Ishikawa (cell line): ENCODE results near the gene ROPN1.

Source experiments
- CEBPB ChIP-seq: IDR thresholded peaks from 2 replicates; pipeline ENCODE4 v1.6.1; 2012
- CREB1 ChIP-seq: IDR thresholded peaks from 2 replicates; pipeline ENCODE4 v1.6.1; 2012; ENCODE audit warnings: low read depth
- EGR1 ChIP-seq: IDR thresholded peaks from 2 replicates; pipeline ENCODE4 v1.6.1; 2012
- EP300 ChIP-seq: IDR thresholded peaks from 2 replicates; pipeline ENCODE4 v1.6.1; 2012; ENCODE audit warnings: borderline replicate concordance
- FOXM1 ChIP-seq: IDR thresholded peaks from 2 replicates; pipeline ENCODE4 v1.6.1; 2012; ENCODE audit warnings: low read depth, borderline replicate concordance
- NFIC ChIP-seq: IDR thresholded peaks from 2 replicates; pipeline ENCODE4 v1.6.1; 2012
- RAD21 ChIP-seq: IDR thresholded peaks from 2 replicates; pipeline ENCODE4 v1.6.1; 2012; ENCODE audit warnings: low read depth
- TAF1 ChIP-seq: IDR thresholded peaks from 2 replicates; pipeline ENCODE4 v1.6.1; 2012; ENCODE audit warnings: low read depth, mild to moderate bottlenecking
- TCF12 ChIP-seq: IDR thresholded peaks from 2 replicates; pipeline ENCODE4 v1.6.1; 2012; ENCODE audit warnings: low read depth
- TEAD4 ChIP-seq: IDR thresholded peaks from 2 replicates; pipeline ENCODE4 v1.6.1; 2012
- YY1 ChIP-seq: IDR thresholded peaks from 2 replicates; pipeline ENCODE4 v1.6.1; 2012; ENCODE audit warnings: low read depth
- ZBTB7A ChIP-seq: IDR thresholded peaks from 2 replicates; pipeline ENCODE4 v1.6.1; 2012; ENCODE audit warnings: low read depth
- TF ChIP-seq, protein P1 (sequence below): IDR thresholded peaks from 2 replicates; pipeline ENCODE4 v1.6.1; 2012
- TF ChIP-seq, protein P2 (sequence below): IDR thresholded peaks from 2 replicates; pipeline ENCODE4 v1.6.1; 2012
- TF ChIP-seq, protein P3 (sequence below): IDR thresholded peaks from 2 replicates; pipeline ENCODE4 v1.6.1; 2012; ENCODE audit warnings: low read depth, mild to moderate bottlenecking

Gene ROPN1

DNA sequence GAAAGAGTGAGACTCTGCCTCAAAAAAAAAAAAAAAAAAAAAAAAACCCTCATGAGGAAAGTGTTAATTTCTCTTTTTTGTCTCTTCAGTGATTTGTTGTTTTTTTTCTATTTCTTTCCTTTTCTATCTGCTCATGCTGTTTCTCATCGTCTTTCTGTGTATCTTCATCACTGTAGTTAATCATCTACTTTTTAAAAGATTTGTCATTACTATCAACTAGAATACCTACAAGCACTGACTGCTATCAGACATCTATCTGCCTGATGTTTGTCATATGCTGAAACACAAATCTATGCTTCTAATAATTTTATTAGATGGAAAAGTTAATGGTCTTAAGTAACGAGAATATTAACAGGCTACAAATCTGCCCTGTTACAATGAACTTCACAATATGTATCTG, 57.7 kb downstream of the ROPN1 start:
- TF ChIP-seq TAF1 (no peak), ZBTB7A (no peak), CREB1 (no peak), EP300 (no peak), NFIC (no peak), CEBPB (no peak), RAD21 (no peak)
- TF ChIP-seq, protein P1, sequence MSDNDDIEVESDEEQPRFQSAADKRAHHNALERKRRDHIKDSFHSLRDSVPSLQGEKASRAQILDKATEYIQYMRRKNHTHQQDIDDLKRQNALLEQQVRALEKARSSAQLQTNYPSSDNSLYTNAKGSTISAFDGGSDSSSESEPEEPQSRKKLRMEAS = no peak
- TF ChIP-seq, protein P2, sequence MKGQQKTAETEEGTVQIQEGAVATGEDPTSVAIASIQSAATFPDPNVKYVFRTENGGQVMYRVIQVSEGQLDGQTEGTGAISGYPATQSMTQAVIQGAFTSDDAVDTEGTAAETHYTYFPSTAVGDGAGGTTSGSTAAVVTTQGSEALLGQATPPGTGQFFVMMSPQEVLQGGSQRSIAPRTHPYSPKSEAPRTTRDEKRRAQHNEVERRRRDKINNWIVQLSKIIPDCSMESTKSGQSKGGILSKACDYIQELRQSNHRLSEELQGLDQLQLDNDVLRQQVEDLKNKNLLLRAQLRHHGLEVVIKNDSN = no peak

DNA sequence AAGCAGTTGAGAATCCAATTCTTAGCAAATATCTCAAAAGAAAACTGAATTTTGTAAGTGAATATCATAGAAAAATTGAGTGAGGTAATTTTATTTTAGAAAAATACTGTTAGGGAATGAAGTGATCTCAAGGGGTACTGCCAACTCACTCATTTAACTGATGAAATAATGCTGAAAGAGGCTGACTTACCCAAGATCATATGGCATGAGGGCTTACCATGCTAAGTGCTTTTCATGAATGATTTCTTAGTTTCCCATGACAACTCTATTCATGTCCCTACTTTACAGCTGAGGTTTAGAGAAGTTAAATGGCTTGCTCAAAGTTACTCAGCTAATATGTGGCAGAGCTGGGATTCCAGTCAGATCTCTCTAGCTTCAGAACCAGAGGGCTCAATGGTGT, 61.5 kb downstream of the ROPN1 start:
- TF ChIP-seq EP300 (no peak), RAD21 (no peak), TEAD4 (no peak), ZBTB7A (no peak), EGR1 (no peak), TCF12 (no peak)

DNA sequence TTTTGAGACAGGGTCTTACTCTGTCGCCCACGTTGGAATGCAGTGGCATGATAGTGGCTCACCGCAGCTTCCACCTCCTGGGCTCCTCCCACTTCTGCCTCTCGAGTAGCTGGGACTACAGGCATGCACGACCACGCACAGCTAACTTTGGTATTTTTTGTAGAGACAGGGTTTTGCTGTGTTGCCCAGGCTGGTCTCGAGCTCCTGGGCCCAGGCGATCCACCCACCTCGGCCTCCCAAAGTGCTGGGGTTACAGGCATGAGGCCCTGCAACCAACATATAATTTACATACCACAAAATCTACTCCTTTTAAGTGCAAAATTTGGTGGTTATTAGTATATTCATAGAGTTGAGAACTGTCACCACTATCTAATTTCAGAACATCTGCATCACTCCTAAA, 62.6 kb downstream of the ROPN1 start:
- no peak for TF ChIP-seq FOXM1
- no peak for TF ChIP-seq TCF12
- TF ChIP-seq NFIC = no peak
- no peak for TF ChIP-seq YY1
- no peak for TF ChIP-seq ZBTB7A
- no peak for TF ChIP-seq RAD21
- TF ChIP-seq TAF1 = no peak
- no peak for TF ChIP-seq CREB1
- TF ChIP-seq EP300 = no peak
- TF ChIP-seq, protein P2 = no peak
- TF ChIP-seq, protein P3, sequence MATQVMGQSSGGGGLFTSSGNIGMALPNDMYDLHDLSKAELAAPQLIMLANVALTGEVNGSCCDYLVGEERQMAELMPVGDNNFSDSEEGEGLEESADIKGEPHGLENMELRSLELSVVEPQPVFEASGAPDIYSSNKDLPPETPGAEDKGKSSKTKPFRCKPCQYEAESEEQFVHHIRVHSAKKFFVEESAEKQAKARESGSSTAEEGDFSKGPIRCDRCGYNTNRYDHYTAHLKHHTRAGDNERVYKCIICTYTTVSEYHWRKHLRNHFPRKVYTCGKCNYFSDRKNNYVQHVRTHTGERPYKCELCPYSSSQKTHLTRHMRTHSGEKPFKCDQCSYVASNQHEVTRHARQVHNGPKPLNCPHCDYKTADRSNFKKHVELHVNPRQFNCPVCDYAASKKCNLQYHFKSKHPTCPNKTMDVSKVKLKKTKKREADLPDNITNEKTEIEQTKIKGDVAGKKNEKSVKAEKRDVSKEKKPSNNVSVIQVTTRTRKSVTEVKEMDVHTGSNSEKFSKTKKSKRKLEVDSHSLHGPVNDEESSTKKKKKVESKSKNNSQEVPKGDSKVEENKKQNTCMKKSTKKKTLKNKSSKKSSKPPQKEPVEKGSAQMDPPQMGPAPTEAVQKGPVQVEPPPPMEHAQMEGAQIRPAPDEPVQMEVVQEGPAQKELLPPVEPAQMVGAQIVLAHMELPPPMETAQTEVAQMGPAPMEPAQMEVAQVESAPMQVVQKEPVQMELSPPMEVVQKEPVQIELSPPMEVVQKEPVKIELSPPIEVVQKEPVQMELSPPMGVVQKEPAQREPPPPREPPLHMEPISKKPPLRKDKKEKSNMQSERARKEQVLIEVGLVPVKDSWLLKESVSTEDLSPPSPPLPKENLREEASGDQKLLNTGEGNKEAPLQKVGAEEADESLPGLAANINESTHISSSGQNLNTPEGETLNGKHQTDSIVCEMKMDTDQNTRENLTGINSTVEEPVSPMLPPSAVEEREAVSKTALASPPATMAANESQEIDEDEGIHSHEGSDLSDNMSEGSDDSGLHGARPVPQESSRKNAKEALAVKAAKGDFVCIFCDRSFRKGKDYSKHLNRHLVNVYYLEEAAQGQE = no peak
- TF ChIP-seq TEAD4 = no peak
- TF ChIP-seq, protein P1 = no peak

DNA sequence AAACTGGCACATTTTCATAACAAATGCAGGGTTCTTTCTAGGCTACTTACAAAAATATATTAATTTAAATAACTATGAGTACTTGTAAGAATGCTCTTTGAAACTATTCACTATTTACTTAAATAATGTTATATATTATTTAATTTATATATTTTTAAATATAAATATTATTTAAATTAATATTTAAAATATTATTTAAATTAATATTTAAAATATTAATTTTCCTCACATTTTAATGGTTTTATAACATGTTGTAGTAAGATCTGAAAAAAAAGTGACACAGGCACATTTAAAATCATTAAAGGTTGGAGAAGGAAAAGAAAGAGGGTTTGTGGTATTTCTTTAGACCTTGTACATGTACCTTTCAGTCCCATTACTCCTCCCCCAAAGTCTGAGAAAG, 65.5 kb downstream of the ROPN1 start:
- no peak for TF ChIP-seq RAD21
- TF ChIP-seq TEAD4 = no peak
- no peak for TF ChIP-seq TCF12
- TF ChIP-seq FOXM1 = no peak
- TF ChIP-seq, protein P2 = no peak

DNA sequence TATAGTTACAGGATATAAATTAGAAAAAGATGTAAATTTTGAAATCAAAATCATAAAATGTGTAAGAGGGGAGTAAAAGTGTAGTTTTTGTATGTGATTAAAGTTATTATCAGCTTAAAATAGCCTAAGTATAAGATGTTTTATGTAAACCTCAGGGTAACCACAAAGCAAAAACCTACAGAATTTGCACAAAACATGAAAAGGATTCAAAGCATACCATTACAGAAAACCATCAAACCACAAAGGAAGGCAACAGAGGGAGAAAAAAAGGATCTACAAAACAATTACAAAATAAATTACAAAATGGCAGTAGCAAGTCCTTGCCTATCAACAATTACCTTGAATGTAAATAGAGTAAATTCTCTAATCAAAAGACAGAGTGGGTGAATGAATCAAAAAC, 71.1 kb downstream of the ROPN1 start:
- TF ChIP-seq, protein P3 = no peak
- TF ChIP-seq, protein P2 = no peak
- no peak for TF ChIP-seq FOXM1

DNA sequence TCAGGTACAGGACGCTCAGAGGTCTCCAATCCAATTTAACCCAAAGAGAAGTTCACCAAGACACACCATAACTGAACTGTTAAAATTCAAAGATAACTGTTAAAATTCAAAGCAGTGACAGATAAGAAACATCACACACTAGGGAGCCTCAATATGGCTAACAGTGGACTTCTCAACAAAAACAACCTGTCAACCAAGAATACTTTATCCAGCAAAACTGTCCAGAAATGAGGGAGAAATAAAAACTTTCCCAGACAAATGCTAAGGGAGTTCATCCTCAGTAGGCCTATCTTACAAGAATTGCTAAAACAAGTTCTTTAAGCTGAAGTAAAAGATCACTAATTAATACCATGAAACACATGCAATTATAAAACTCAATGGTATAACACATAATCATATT, 71.5 kb downstream of the ROPN1 start:
- TF ChIP-seq, protein P3 = no peak
- no peak for TF ChIP-seq CEBPB
- no peak for TF ChIP-seq RAD21
- TF ChIP-seq NFIC = no peak
- TF ChIP-seq TEAD4 = no peak
- TF ChIP-seq EP300 = no peak
- no peak for TF ChIP-seq CREB1
- TF ChIP-seq EGR1 = no peak
- TF ChIP-seq TAF1 = no peak
- TF ChIP-seq ZBTB7A = no peak
- TF ChIP-seq FOXM1 = no peak
- no peak for TF ChIP-seq YY1
- TF ChIP-seq, protein P1 = no peak
- TF ChIP-seq, protein P2 = no peak
